ENCODE results near the gene CMTM2. TPM values are rescaled to one million over a fixed set of nuclear protein-coding genes. Genes with fewer than 3 reads are reported as not detected.
"Not testable (repeated sequence)": the region's sequence is repeated elsewhere in the genome, so short reads cannot be mapped to it uniquely, and the experiment has no call there.

The CMTM2 gene
- total and polyA plus RNA-seq, 9 of the 15 experiments (the other 6 are each of a cell fraction or from before 2014, with no cell fraction given): not detected

- 100% methylated on average over 8 of the region's 8 CpGs for WGBS (ENCODE audit: insufficient coverage, low coverage, missing lambda C conversion rate)
These were observed 32.6 kb downstream of the CMTM2 start for GRCh38 chr16:66611911-66612310.

GRCh38 chr16:66612422-66612821, 33.2 kb downstream of the CMTM2 start:
- no peak overlapping the region for H3K4me3 ChIP-seq
- no peak for ATAC-seq
- no peak overlapping the region; a peak in 1 of 4 replicates for H3K9ac ChIP-seq (ENCODE audit: insufficient read depth in 1 of 2, low read depth in 2 of 2, low read length in 2 of 2)
- H2AFZ ChIP-seq (ENCODE audit: low read depth, low read length): no peak overlapping the region
- ChIA-PET POLR2A (interaction anchor here (0.8 to 1.7 kb wide), 3 partner anchors 8 to 202 kb away, joined by 3 to 5 read pairs (median 5); no protein-coding TSS in a partner anchor), CTCF (ENCODE audit: low intra/inter-chr PET ratio) (no interaction called here)
- no peak overlapping the region for H3K4me2 ChIP-seq (ENCODE audit: insufficient read depth, low read length)
- WGBS (ENCODE audit: insufficient coverage, low coverage, missing lambda C conversion rate): 87% methylated on average over 10 of the region's 14 CpGs
- H3K4me1 ChIP-seq (replicated peaks in 1 of 2; ENCODE audit: control insufficient read depth in 2 of 2, insufficient read depth in 2 of 2, low read length in 2 of 2): peaks cover 25 to 28% of the 10 kb centered on the region in 2 experiments; a peak in 4 of 5 replicates
- H3K79me2 ChIP-seq (ENCODE audit: control insufficient read depth, insufficient read depth, low read length): no peaks in the 10 kb centered on the region; the same call in 1 of the 3 replicates
- H3K9me1 ChIP-seq (ENCODE audit: control insufficient read depth, insufficient read depth, low read length): no peaks in the 10 kb centered on the region
- intact Hi-C loops (cut with micrococcal nuclease): no loop called here
- BruUV-seq (replicated peaks): no TSS peak
- in situ Hi-C loops (cut with MboI): no loop called here
- no peaks in the 10 kb centered on the region for H3K9me3 ChIP-seq (replicated peaks; ENCODE audit: control insufficient read depth, insufficient read depth, low read depth, low read length)
- 0 out of 2 replicates have a peak, but pooled peaks have one; percentile 18 for TF ChIP-seq RBFOX2 (IDR thresholded peaks at IDR 0.05; ENCODE audit: low read depth, low read length)
- no peak for TF ChIP-seq ERF (CRISPR knock-in tag; IDR thresholded peaks at IDR 0.05)
- H4K20me1 ChIP-seq (replicated peaks; ENCODE audit: control insufficient read depth, insufficient read depth, low read length): peaks cover 4% of the 10 kb centered on the region; the same call in 1 of the 2 replicates
- no peaks in the 10 kb centered on the region for H3K27me3 ChIP-seq (ENCODE audit: control insufficient read depth in 2 of 2, insufficient read depth in 2 of 2, low read length in 2 of 2)
- H3K27ac ChIP-seq (ENCODE audit: extremely low read depth, low read depth, low read length): no peak overlapping the region
- DNase-seq (ENCODE audit: extremely low read depth in 1 of 4, low spot score in 3 of 4): no peak
- H3K36me3 ChIP-seq (ENCODE audit: control insufficient read depth, insufficient read depth, low read length): peaks cover 82% of the 10 kb centered on the region; the same call in 2 of the 3 replicates
- no peak for FAIRE-seq

More at GRCh38 chr16:66611911-66612310, 32.6 kb downstream of the CMTM2 start:
- in situ Hi-C loops (cut with MboI); CTCF ChIA-PET (ENCODE audit: low intra/inter-chr PET ratio); DNase-seq (ENCODE audit: extremely low read depth in 1 of 4, low spot score in 3 of 4); H3K9ac ChIP-seq (ENCODE audit: insufficient read depth in 1 of 2, low read depth in 2 of 2, low read length in 2 of 2); H3K79me2 ChIP-seq (ENCODE audit: control insufficient read depth, insufficient read depth, low read length); H3K9me3 ChIP-seq (replicated peaks; ENCODE audit: control insufficient read depth, insufficient read depth, low read depth, low read length); FAIRE-seq; H3K27me3 ChIP-seq (ENCODE audit: control insufficient read depth in 2 of 2, insufficient read depth in 2 of 2, low read length in 2 of 2); H3K9me1 ChIP-seq (ENCODE audit: control insufficient read depth, insufficient read depth, low read length); H4K20me1 ChIP-seq (replicated peaks; ENCODE audit: control insufficient read depth, insufficient read depth, low read length); H3K4me2 ChIP-seq (ENCODE audit: insufficient read depth, low read length); H3K4me3 ChIP-seq; intact Hi-C loops (cut with micrococcal nuclease); H2AFZ ChIP-seq (ENCODE audit: low read depth, low read length); ATAC-seq; BruUV-seq (replicated peaks); H3K27ac ChIP-seq (ENCODE audit: extremely low read depth, low read depth, low read length): not testable (repeated sequence)
- Histone ChIP-seq H3K4me1 (replicated peaks in 1 of 2; ENCODE audit: control insufficient read depth in 2 of 2, insufficient read depth in 2 of 2, low read length in 2 of 2) (peaks cover 21 to 30% of the 10 kb centered on the region in 2 experiments; a peak in 4 of 5 replicates), H3K36me3 (ENCODE audit: control insufficient read depth, insufficient read depth, low read length) (peaks cover 87% of the 10 kb centered on the region; the same call in 2 of the 3 replicates)
- peak; percentile 34; the same call in 1 of the 2 replicates for TF ChIP-seq POLR2G (IDR thresholded peaks at IDR 0.05; ENCODE audit: low read depth, low read length)
- POLR2A ChIA-PET: interaction anchor here (0.5 to 1.7 kb wide), 4 partner anchors 8 to 203 kb away, joined by 3 to 5 read pairs (median 4); no protein-coding TSS in a partner anchor

All from K562 (cell line).